GM13977 (cell line): ENCODE data around the gene BEND3.
"Not testable (repeated sequence)": the region's sequence is repeated elsewhere in the genome, so short reads cannot be mapped to it uniquely, and the experiment has no call there.

ENCODE experiments used
- DNase-seq: peaks from one replicate; pipeline ENCODE4 v3.0.0; 2012; ENCODE audit warnings: low spot score
- CTCF ChIP-seq: IDR thresholded peaks from 2 replicates; pipeline ENCODE4 v1.5.1; 2012; ENCODE audit warnings: mild to moderate bottlenecking, control low read depth; ENCODE audit not compliant: insufficient read depth; ENCODE audit errors: extremely low read depth, missing control alignments
- in situ Hi-C: fragments of 300-500 bp; cut with MboI; formaldehyde crosslinking; loops from one replicate; pipeline ENCODE4 v1.12.0; 2022; ENCODE audit warnings: low sequenced_read_pairs, low pct_unique_long_range_greater_than_20kb, mixed read lengths, inconsistent platforms; ENCODE audit not compliant: unreplicated experiment

BEND3 gene

GRCh38 chr6:107030151-107030550 lies 85.2 kb downstream of the BEND3 start:
- no peak for DNase-seq
- in situ Hi-C loops, result no loop called here
- TF ChIP-seq CTCF, result no peak

GRCh38 chr6:107026965-107027364 lies 88.3 kb downstream of the BEND3 start:
- DNase-seq, result no peak
- in situ Hi-C loops, result no loop called here
- TF ChIP-seq CTCF, result no peak

GRCh38 chr6:107021446-107022185 lies 93.7 kb downstream of the BEND3 start:
- TF ChIP-seq CTCF, result no peak
- no peak for DNase-seq
- in situ Hi-C loops, result no loop called here

GRCh38 chr6:107020239-107020638 lies 95.1 kb downstream of the BEND3 start:
- in situ Hi-C loops, result no loop called here
- TF ChIP-seq CTCF, result no peak
- DNase-seq, result no peak

GRCh38 chr6:107019628-107020027 lies 95.7 kb downstream of the BEND3 start:
- in situ Hi-C loops, DNase-seq: not testable (repeated sequence)

GRCh38 chr6:107019047-107019446 lies 96.3 kb downstream of the BEND3 start:
- DNase-seq, result no peak
- no peak for TF ChIP-seq CTCF
- in situ Hi-C loops, result no loop called here
